A673 (cell line): ENCODE data around the gene ATAD3C. TPM values are rescaled to one million over a fixed set of nuclear protein-coding genes. Genes with fewer than 3 reads are reported as not detected.

Source experiments
- BruUV-seq: library from RNA; stranded (reverse); fragments of 400-500 nt; replicated peaks from 2 replicates; lab custom pipeline; 2021; lab: Mats Ljungman, UMichigan
- CTCF ChIA-PET: fragments of 300-600 bp; sonication (Branson Sonifier 250); formaldehyde crosslinking; loops from one replicate; lab custom pipeline; 2022; ENCODE audit warnings: antibody characterized with exemption; lab: Charles Lee
- POLR2A ChIA-PET: fragments of 300-600 bp; sonication (Branson Sonifier 250); formaldehyde crosslinking; loops from one replicate; lab custom pipeline; 2022; ENCODE audit warnings: antibody characterized with exemption; ENCODE audit not compliant: low non-redundant PET; lab: Charles Lee
- DNase-seq: peaks from one replicate; pipeline ENCODE4 v3.0.0-alpha.2; 2015; ENCODE audit warnings: low spot score
- H3K27ac ChIP-seq: fragments of 200-600 bp; sonication (generic); 2 replicates; pipeline ENCODE4 v1.5.1; 2016; ENCODE audit warnings: mixed run types, low read depth, mild to moderate bottlenecking, mixed read lengths, antibody characterized with exemption, low read length; ENCODE audit not compliant: poor library complexity, severe bottlenecking
- H3K27me3 ChIP-seq: fragments of 200-600 bp; sonication (generic); replicated peaks from 2 replicates; pipeline ENCODE4 v1.6.1; 2017; ENCODE audit warnings: mixed run types, low read depth, mild to moderate bottlenecking, mixed read lengths, antibody characterized with exemption, low read length; ENCODE audit not compliant: insufficient read depth, poor library complexity
- H3K36me3 ChIP-seq: fragments of 200-600 bp; sonication (generic); 2 replicates; pipeline ENCODE4 v1.6.1; 2016; ENCODE audit warnings: mixed run types, mild to moderate bottlenecking, mixed read lengths, antibody characterized with exemption, low read length; ENCODE audit not compliant: insufficient read depth, poor library complexity, severe bottlenecking
- H3K4me1 ChIP-seq: fragments of 200-600 bp; sonication (generic); 2 replicates; pipeline ENCODE4 v1.6.1; 2017; ENCODE audit warnings: mixed run types, mild to moderate bottlenecking, mixed read lengths, antibody characterized with exemption, low read length; ENCODE audit not compliant: insufficient read depth, poor library complexity, severe bottlenecking
- H3K4me3 ChIP-seq: fragments of 200-600 bp; sonication (generic); 2 replicates; pipeline ENCODE4 v1.5.1; 2016; ENCODE audit warnings: low read depth, mixed run types, mild to moderate bottlenecking, mixed read lengths, low read length; ENCODE audit not compliant: poor library complexity, severe bottlenecking
- H3K9me3 ChIP-seq: fragments of 200-600 bp; sonication (generic); 2 replicates; pipeline ENCODE4 v1.6.1; 2016; ENCODE audit warnings: mixed run types, low read depth, mild to moderate bottlenecking, mixed read lengths, antibody characterized with exemption, low read length; ENCODE audit not compliant: poor library complexity, severe bottlenecking
- EZH2 ChIP-seq: fragments of 200-600 bp; sonication (generic); IDR thresholded peaks from 2 replicates; pipeline ENCODE4 v1.6.1; 2017; ENCODE audit warnings: borderline replicate concordance, low read depth, mild to moderate bottlenecking, mixed read lengths, antibody characterized with exemption, low read length; ENCODE audit not compliant: poor library complexity, severe bottlenecking
- intact Hi-C: fragments of 100-400 bp; cut with micrococcal nuclease; formaldehyde crosslinking; loops from one replicate; pipeline ENCODE4 v1.10.0; 2022; ENCODE audit not compliant: unreplicated experiment
- total RNA-seq: library from RNA; stranded (reverse); gene quantifications from 2 replicates; pipeline ENCODE4 v1.2.3, GENCODE V29; 2021
- TF ChIP-seq, protein P1 (sequence below): fragments of 300-800, 200-600 bp; sonication (generic); conservative IDR thresholded peaks from 2 replicates; pipeline ENCODE4 v1.5.1; 2017; ENCODE audit warnings: low read depth, mild to moderate bottlenecking, antibody characterized with exemption, low read length, moderate library complexity, mixed read lengths

The ATAD3C gene
- total RNA-seq, 1 experiment from 2014 or later, result 0.39 TPM

DNA sequence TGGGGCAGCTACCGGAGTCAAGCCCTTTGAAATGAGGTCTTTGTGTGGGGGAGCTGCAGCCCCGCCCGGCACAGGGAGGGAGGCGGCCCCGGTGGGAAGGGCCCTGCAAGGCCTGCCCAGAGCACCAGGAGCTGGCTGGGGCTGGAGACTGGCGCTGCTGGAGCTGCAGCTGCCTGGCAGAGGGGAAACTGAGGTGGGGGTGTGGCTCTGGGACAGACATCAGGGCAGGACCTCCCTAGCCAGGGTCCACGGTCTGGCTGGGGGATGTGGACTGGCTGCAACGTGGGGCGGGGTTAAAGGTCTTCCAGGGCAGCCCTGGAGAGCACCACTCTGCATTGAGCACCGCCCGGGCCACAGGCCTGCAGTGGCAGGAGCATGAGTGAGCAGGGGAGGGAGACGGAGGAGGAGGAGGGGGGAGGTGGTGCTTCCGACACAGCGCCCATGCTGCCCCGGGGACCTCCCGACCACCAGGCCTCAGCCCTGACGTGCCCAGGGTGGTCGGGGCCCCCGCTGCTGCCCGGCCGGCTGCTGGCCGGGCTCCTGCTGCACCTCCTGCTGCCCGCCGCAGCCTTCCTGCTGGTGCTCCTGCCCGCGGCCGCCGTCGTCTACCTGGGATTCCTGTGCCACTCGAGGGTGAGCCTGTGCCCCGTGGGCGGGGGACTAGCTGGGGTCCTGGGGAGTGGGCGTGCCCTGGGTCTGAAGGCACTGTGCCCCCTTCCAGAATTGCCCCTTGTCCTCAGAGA lies 23.6 kb upstream of the ATAD3C start:
- no peak overlapping the region for H3K27ac ChIP-seq
- DNase-seq, result no peak
- BruUV-seq, result no TSS peak
- no peaks in the 10 kb centered on the region for H3K9me3 ChIP-seq
- no peaks in the 10 kb centered on the region for H3K36me3 ChIP-seq
- CTCF ChIA-PET, result no interaction called here
- no peaks in the 10 kb centered on the region for H3K27me3 ChIP-seq
- TF ChIP-seq, protein P1, sequence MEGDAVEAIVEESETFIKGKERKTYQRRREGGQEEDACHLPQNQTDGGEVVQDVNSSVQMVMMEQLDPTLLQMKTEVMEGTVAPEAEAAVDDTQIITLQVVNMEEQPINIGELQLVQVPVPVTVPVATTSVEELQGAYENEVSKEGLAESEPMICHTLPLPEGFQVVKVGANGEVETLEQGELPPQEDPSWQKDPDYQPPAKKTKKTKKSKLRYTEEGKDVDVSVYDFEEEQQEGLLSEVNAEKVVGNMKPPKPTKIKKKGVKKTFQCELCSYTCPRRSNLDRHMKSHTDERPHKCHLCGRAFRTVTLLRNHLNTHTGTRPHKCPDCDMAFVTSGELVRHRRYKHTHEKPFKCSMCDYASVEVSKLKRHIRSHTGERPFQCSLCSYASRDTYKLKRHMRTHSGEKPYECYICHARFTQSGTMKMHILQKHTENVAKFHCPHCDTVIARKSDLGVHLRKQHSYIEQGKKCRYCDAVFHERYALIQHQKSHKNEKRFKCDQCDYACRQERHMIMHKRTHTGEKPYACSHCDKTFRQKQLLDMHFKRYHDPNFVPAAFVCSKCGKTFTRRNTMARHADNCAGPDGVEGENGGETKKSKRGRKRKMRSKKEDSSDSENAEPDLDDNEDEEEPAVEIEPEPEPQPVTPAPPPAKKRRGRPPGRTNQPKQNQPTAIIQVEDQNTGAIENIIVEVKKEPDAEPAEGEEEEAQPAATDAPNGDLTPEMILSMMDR, result no peak
- TF ChIP-seq EZH2, result no peak
- H3K4me3 ChIP-seq, result no peak overlapping the region
- H3K4me1 ChIP-seq, result no peaks in the 10 kb centered on the region
- intact Hi-C loops, result no loop called here
- POLR2A ChIA-PET, result interaction anchor here (0.7 kb wide), 1 partner anchor 489 kb away, joined by 10 read pairs; the partner anchor contains the start of gene CALML6

DNA sequence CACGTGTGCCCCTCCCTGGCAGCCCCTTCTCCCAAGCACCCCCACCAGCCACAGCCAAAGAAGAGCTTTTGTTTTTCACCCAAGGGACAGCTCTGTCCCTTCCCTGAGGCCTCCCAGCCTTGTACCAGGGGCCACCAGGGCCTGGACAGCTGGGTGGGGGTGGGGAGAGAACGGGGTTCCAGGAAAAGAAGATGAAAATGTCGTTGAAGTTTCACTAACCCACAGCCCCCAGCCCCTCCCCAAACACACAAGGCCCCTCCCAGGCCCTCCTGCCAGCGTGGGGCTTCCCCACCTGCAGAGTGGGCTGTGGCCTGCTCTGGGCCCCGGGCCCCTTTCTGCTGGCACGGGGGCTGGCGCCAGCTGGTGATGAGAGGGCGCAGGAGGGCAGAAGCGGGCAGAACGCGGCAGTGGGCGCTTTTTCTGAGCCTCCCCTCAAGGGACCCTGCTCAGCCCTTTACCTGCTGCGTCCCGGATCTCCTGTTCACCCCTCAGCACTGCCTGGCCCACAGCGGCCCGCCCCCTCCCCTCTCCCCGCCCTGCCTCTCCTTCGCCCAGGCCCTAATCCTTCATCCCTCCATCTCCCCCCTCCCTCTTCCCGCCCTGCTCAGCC lies 22.9 kb upstream of the ATAD3C start:
- POLR2A ChIA-PET, result interaction anchor here (0.7 kb wide), 1 partner anchor 489 kb away, joined by 10 read pairs; the partner anchor contains the start of gene CALML6
- no peak for TF ChIP-seq EZH2
- TF ChIP-seq, protein P1, result no peak
- Histone ChIP-seq H3K27ac (no peak overlapping the region), H3K27me3 (no peaks in the 10 kb centered on the region), H3K4me3 (no peak overlapping the region), H3K36me3 (no peaks in the 10 kb centered on the region), H3K9me3 (no peaks in the 10 kb centered on the region), H3K4me1 (no peaks in the 10 kb centered on the region)
- intact Hi-C loops, result no loop called here
- BruUV-seq, result no TSS peak
- CTCF ChIA-PET, result no interaction called here
- no peak for DNase-seq

DNA sequence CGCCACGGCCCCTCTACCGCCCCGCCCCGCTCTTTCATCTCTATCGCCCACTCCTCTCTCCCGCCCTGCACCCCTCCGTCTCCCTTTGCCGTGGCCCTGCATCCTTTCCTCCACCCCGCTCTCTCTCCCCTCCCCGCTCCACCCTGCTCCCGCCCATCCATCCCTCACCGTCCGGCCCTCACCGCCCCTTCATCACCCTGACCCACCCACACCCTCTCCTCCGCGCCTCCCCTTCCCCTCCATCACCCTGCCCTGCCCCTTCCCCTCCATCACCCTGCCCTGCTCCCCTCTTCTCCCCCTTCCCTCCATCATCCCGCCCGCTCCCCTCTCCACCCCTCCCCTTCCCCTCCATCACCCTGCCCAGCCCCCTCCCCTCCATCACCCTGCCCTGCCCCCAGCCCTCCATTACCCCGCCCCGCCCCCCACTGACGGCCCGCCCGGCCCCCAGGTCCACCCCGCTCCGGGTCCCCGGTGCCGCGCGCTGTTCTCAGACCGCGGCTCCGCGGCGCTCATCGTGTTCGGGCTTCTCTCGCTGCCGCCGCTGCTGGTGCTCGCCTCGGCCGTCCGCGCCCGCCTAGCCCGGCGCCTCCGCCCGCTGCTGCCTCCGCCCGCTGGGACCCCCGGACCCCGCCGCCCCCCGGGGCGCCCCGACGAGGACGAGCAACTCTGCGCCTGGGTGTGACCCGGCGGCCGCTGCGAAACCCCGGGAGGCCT lies 22.2 kb upstream of the ATAD3C start:
- intact Hi-C loops, result no loop called here
- CTCF ChIA-PET, result no interaction called here
- no peaks in the 10 kb centered on the region for H3K27me3 ChIP-seq
- no peak for DNase-seq
- no peaks in the 10 kb centered on the region for H3K4me1 ChIP-seq
- no TSS peak for BruUV-seq
- TF ChIP-seq, protein P1, result no peak
- no peak for TF ChIP-seq EZH2
- H3K9me3 ChIP-seq, result no peaks in the 10 kb centered on the region
- no peak overlapping the region for H3K27ac ChIP-seq
- no peaks in the 10 kb centered on the region for H3K36me3 ChIP-seq
- POLR2A ChIA-PET, result no interaction called here
- H3K4me3 ChIP-seq, result peak overlapping the region; percentile 50
